ENCODE data around the gene APOF. TPM values are rescaled to one million over a fixed set of nuclear protein-coding genes. Genes with fewer than 3 reads are reported as not detected.

The APOF gene
- total RNA-seq, 1 donor from 2014 or later: not detected

GRCh38 chr12:56385873-56386272 is 23.2 kb upstream of the APOF start:
- Mint-ChIP-seq H3K27me3 (peaks cover 1% of the 10 kb centered on the region), H3K4me3 (no peak overlapping the region), H3K4me1 (no peaks in the 10 kb centered on the region), H3K9me3 (no peaks in the 10 kb centered on the region), H3K36me3 (ENCODE audit: low read depth) (no peaks in the 10 kb centered on the region), H3K27ac (no peak overlapping the region)
- intact Hi-C loops (cut with micrococcal nuclease): no loop called here
- DNase-seq: no peak

GRCh38 chr12:56382611-56383010 is 20.0 kb upstream of the APOF start:
- no peaks in the 10 kb centered on the region for H3K9me3 Mint-ChIP-seq
- intact Hi-C loops (cut with micrococcal nuclease): no loop called here
- H3K36me3 Mint-ChIP-seq (ENCODE audit: low read depth): no peaks in the 10 kb centered on the region
- peaks cover 1% of the 10 kb centered on the region for H3K27me3 Mint-ChIP-seq
- H3K27ac Mint-ChIP-seq: no peak overlapping the region
- no peaks in the 10 kb centered on the region for H3K4me1 Mint-ChIP-seq
- no peak for DNase-seq
- no peak overlapping the region for H3K4me3 Mint-ChIP-seq

GRCh38 chr12:56377989-56378316 is 15.3 kb upstream of the APOF start:
- H3K4me1 Mint-ChIP-seq: no peaks in the 10 kb centered on the region

GRCh38 chr12:56377310-56377988 is 14.8 kb upstream of the APOF start:
- no peak for DNase-seq
- Mint-ChIP-seq H3K4me1 (no peaks in the 10 kb centered on the region), H3K36me3 (ENCODE audit: low read depth) (no peaks in the 10 kb centered on the region), H3K27me3 (peaks cover 3% of the 10 kb centered on the region), H3K27ac (no peak overlapping the region), H3K9me3 (peaks cover 6% of the 10 kb centered on the region), H3K4me3 (no peak overlapping the region)
- intact Hi-C loops (cut with micrococcal nuclease): no loop called here

More at GRCh38 chr12:56377989-56378316, 15.3 kb upstream of the APOF start:
- H3K27me3 Mint-ChIP-seq: no peaks in the 10 kb centered on the region
- peaks cover 6% of the 10 kb centered on the region for H3K9me3 Mint-ChIP-seq
- no peak overlapping the region for H3K27ac Mint-ChIP-seq
- H3K4me3 Mint-ChIP-seq: no peak overlapping the region
- no peak for DNase-seq
- intact Hi-C loops (cut with micrococcal nuclease): no loop called here
- H3K36me3 Mint-ChIP-seq (ENCODE audit: low read depth): no peaks in the 10 kb centered on the region

GRCh38 chr12:56375598-56376434 is 13.2 kb upstream of the APOF start:
- no peaks in the 10 kb centered on the region for H3K4me1 Mint-ChIP-seq
- peaks cover 10% of the 10 kb centered on the region for H3K27me3 Mint-ChIP-seq
- H3K36me3 Mint-ChIP-seq (ENCODE audit: low read depth): no peaks in the 10 kb centered on the region

DNA sequence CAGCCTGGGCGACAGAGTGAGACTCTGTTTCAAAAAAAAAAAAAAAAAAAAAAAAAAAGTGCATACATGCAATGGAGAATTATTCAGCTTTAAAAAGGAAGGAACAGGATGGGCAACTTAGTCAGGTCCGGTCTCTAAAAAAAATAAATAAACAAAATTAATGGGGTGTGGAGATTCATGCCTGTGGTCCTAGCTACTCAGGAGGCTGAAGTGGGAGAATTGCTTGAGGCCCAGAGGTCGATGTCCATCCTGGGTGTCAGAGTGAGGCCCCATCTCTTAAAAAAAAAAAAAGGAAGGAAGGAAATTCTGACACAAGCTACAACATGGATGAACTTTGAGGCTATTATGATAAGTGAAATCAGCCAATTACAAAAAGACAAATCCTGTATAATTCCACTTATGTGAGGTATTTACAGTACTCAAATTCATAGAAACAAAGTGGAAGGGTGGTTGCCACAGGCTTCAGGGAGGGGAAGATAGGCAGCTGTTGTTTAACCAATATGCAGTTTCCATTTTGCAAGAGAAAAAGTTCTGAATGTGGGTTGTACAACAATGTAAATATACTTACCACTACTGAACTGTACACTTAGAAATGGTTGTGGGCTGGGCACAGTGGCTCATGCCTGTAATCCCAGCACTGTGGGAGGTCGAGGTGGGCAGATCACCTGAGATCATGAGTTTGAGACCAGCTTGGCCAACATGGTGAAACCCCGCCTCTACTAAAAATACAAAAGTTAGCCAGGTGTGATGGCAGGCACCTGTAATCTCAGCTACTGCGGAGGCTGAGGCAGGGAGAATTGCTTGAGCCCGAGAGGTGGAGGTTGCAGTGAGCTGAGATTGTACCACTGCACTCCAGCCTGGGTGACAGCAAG is 12.3 kb upstream of the APOF start:
- no peaks in the 10 kb centered on the region for H3K36me3 Mint-ChIP-seq (ENCODE audit: low read depth)
- no peaks in the 10 kb centered on the region for H3K4me1 Mint-ChIP-seq
- H3K9me3 Mint-ChIP-seq: peaks cover 10% of the 10 kb centered on the region
- H3K27ac Mint-ChIP-seq: no peak overlapping the region
- H3K4me3 Mint-ChIP-seq: no peak overlapping the region
- intact Hi-C loops (cut with micrococcal nuclease): no loop called here
- DNase-seq: no peak
- peaks cover 12% of the 10 kb centered on the region for H3K27me3 Mint-ChIP-seq

More at GRCh38 chr12:56375598-56376434, 13.2 kb upstream of the APOF start:
- DNase-seq: no peak
- intact Hi-C loops (cut with micrococcal nuclease): no loop called here
- Mint-ChIP-seq H3K27ac (no peak overlapping the region), H3K9me3 (peaks cover 10% of the 10 kb centered on the region), H3K4me3 (no peak overlapping the region)

DNA sequence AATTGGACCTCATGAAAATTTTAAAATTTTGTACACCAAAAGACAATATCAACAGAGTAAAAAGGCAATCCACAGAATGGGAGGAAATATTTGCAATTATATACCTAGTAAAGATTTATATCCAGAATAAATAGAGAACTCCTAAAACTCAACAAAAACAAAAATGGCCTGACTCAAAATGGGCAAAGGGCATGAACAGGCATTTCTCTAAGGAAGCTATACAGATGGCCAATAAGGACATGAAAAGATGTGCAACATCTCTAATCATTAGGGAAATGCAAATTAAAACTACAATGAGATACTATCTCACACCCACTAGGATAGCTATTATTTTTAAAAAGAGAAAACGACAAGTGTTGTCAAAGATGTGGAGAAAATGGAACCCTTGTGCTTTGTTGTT is 10.9 kb upstream of the APOF start:
- Mint-ChIP-seq H3K4me1 (no peaks in the 10 kb centered on the region), H3K27me3 (peaks cover 13% of the 10 kb centered on the region), H3K4me3 (no peak overlapping the region), H3K36me3 (ENCODE audit: low read depth) (no peaks in the 10 kb centered on the region), H3K27ac (no peak overlapping the region), H3K9me3 (peaks cover 10% of the 10 kb centered on the region)
- DNase-seq: no peak
- intact Hi-C loops (cut with micrococcal nuclease): no loop called here

DNA sequence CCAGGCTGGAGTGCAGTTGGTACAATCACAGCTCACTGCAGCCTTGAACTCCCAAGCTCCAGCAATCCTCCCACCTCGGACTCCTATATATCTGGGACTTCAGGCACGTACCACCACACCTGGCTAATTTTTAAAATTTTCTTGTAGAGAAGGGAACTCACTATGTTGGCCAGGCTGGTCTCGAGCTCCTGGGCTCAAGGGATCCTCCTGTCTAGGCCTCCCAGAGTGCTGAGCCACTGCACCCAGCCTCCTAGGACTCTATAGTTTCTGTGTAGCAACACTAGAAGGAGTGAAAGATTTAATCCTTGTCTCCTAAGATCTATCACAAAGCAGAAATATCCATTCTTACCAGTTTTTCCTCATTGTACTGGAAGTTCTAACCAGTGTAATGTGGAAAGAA is 4.3 kb upstream of the APOF start:
- DNase-seq: no peak
- Mint-ChIP-seq H3K4me1 (no peaks in the 10 kb centered on the region), H3K27ac (no peak overlapping the region), H3K4me3 (no peak overlapping the region), H3K27me3 (peaks cover 9% of the 10 kb centered on the region), H3K36me3 (ENCODE audit: low read depth) (no peaks in the 10 kb centered on the region), H3K9me3 (peaks cover 4% of the 10 kb centered on the region)
- intact Hi-C loops (cut with micrococcal nuclease): no loop called here

DNA sequence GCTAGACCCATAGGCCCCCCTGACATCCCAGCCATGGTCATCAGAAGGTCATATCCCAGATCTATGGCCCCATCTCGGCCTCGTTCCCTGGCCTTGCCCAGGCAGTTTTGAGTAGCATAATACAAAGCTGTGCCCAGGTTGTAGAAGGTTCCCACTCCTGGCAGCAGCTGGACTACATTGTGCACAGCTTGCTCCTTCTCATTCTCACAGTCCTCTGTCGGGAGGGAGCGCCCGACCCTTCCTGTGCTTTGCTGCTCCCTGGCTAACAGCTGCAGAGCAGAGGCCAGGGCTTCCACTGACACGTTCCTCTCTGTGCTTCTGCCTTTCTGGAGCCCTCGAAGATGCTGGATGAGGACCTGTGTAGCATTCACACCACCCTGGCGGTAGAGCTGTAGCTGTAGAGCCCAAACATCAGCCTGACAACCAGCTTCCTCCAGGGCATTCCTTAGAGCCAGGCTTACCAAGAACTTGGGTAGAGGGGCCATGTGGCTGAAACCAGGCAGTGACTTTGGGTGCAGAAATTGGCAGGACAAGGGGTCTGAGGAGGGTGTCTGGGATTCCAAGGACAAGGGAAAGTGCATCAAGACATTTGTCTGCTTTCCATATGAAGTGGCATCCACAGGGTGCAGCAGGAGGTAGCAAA is 1.0 kb downstream of the APOF start:
- intact Hi-C loops (cut with micrococcal nuclease): loop anchor here (2.0 kb wide), 2 partner anchors 87 to 243 kb away; partner anchors contain the start of genes TIMELESS and ZC3H10
- DNase-seq: no peak
- H3K9me3 Mint-ChIP-seq: no peaks in the 10 kb centered on the region
- H3K4me3 Mint-ChIP-seq: peak overlapping the region; percentile 94
- H3K27ac Mint-ChIP-seq: peak overlapping the region; percentile 95
- no peaks in the 10 kb centered on the region for H3K27me3 Mint-ChIP-seq
- H3K4me1 Mint-ChIP-seq: peaks cover 26% of the 10 kb centered on the region
- H3K36me3 Mint-ChIP-seq (ENCODE audit: low read depth): peaks cover 4% of the 10 kb centered on the region

DNA sequence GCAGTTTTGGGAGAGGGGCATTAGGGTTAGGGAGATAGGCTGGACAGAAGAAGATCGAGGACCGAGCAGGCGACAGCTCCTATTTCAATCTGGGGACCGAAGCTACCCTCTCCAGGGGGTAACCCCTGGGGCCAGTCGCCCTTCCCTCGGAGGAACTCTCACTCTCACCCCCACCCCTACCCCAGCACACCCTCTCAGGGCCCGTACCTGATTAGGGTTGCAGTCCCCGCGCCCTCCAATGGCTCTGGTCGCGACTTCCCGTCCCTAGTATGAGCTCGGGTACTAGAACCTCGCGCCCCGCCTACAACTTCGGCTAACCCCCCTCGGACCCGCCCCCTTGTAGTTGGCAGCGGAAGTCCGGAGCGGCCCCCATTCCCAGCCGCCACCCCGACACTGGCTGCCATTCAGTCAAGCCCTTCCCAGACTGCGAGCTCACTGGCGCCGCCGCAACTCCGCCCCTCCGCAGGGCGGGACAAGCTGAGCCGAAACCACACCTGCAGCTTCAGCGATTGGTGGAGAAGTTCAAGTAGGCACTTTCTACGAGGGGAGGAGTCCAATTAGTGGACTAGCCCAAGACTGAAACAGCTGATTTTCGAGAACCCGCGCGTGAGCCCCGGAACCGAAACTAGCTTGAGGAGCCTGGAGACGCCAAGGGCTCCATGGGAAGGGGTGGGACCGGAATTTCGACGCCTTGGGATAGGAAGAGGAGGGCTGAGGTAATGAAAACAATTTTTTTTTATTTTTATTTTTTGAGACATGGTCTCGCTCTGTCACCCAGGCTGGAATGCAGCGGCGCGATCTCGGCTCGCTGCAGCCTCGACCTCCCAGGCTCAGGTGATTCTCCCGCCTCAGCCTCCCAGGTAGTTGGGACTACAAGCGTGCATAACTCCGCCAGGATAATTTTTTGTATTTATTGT is 2.5 kb downstream of the APOF start, which contains the start of gene STAT2:
Gene STAT2, minus strand, starts transcription at position 257 of the 917 bp plus-strand sequence. CDS start 3,536 bp downstream, outside the sequence.
- no peaks in the 10 kb centered on the region for H3K27me3 Mint-ChIP-seq
- intact Hi-C loops (cut with micrococcal nuclease): loop anchor here (1.0 to 2.0 kb wide), 8 partner anchors 22 to 241 kb away; partner anchors contain the start of genes CS, IL23A, SPRYD4 and TIMELESS
- peaks cover 15% of the 10 kb centered on the region for H3K36me3 Mint-ChIP-seq (ENCODE audit: low read depth)
- H3K9me3 Mint-ChIP-seq: no peaks in the 10 kb centered on the region
- peaks cover 31% of the 10 kb centered on the region for H3K4me1 Mint-ChIP-seq
- DNase-seq: peak; percentile 100
- peak within 1 kb of the TSS; percentile 95 for H3K27ac Mint-ChIP-seq
- peak within 1 kb of the TSS; percentile 94 for H3K4me3 Mint-ChIP-seq

DNA sequence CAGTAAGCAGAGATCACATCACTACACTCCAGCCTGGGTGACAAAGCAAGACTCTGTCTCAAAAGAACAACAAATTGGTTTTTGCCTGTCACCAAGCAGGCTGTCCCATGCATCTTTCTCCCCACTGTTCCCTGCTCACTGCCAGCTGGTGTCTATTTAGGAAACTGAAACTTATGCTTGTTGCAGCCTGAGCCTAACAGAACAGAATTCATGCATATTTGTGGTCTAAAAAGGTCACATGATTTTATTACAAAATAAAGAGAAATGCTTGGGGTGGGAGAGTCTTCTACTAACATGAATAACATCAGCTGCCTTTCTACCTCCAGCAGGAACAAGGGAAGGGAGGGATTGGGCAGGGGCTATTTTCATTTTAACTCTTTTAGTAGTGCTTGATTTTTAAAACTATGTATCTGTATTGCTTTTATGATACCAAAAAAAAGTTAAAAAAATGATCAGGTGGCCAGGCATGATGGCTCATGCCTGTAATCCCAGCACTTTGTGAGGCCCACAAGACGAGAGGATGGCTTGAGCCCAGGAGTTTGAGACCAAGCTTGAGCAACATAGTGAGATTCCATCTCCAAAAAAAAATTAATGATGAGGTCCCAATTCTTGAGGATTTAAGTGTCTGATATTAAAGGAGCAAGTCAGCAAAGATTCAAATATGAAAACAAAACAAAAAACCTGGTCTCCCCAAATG is 3.7 kb downstream of the APOF start:
- Mint-ChIP-seq H3K27me3 (no peaks in the 10 kb centered on the region), H3K36me3 (ENCODE audit: low read depth) (peaks cover 27% of the 10 kb centered on the region), H3K4me1 (peaks cover 31% of the 10 kb centered on the region), H3K9me3 (no peaks in the 10 kb centered on the region), H3K27ac (peak overlapping the region; percentile 95), H3K4me3 (peak overlapping the region; percentile 94)
- peak; percentile 73 for DNase-seq
- intact Hi-C loops (cut with micrococcal nuclease): no loop called here

DNA sequence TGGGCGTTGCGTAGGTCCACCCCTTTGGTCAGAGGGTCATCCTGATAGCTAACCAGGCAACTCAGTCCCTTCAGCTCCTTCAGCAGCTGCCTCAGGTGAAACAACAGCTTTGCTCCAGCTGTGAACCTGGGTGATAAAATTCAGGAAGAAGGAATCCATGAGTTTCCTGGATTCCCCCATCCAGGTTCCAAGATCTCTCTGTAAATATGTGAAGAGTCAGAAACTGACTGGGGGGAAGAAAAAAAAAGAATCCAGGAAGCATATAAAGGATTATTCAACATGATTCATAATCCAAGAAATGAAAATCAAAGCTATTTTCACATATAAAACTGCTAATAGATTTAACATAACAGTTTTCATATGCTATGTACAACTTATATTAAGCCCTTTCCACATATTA is 11.3 kb downstream of the APOF start:
- Mint-ChIP-seq H3K36me3 (ENCODE audit: low read depth) (peaks cover 70% of the 10 kb centered on the region), H3K9me3 (no peaks in the 10 kb centered on the region), H3K27ac (no peak overlapping the region), H3K4me1 (peaks cover 7% of the 10 kb centered on the region), H3K27me3 (no peaks in the 10 kb centered on the region), H3K4me3 (no peak overlapping the region)
- DNase-seq: no peak
- intact Hi-C loops (cut with micrococcal nuclease): no loop called here
